CD4-positive, alpha-beta T cell treated with Interleukin-15 for 4 hours (primary cell): ENCODE measurements around the gene ST3GAL5.
"Not testable (repeated sequence)": the region's sequence is repeated elsewhere in the genome, so short reads cannot be mapped to it uniquely, and the experiment has no call there.

Experiments
- DNase-seq: peaks from one replicate; pipeline ENCODE4 v3.0.0-alpha.2; 2020; ENCODE audit warnings: low spot score

The ST3GAL5 gene

GRCh38 chr2:85888684-85889626 lies at the start of gene ST3GAL5:
Gene ST3GAL5 (minus strand): TSS chr2:85888990. CDS start chr2:85888905, 85 bp downstream.
- peak; percentile 91 for DNase-seq

DNA sequence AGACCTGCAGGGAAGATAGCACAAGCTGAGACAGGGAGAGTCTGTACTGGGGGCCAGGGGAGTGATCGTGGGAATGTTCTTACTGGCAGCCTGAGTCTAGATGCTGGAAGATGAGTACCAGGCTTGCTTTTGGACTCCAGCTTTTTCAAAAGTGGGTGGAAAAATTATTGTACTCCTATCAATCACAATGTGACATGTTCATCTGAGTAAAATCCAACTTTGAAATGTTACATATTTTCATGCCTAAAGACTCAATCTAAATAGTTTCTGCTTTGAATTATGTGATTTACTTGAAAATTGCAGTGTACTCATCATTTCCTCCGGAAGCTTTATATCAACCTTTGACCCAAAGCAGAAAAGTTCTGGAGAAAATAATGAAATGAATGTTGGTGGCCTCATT lies 49.7 kb upstream of the ST3GAL5 start:
- DNase-seq: no peak

DNA sequence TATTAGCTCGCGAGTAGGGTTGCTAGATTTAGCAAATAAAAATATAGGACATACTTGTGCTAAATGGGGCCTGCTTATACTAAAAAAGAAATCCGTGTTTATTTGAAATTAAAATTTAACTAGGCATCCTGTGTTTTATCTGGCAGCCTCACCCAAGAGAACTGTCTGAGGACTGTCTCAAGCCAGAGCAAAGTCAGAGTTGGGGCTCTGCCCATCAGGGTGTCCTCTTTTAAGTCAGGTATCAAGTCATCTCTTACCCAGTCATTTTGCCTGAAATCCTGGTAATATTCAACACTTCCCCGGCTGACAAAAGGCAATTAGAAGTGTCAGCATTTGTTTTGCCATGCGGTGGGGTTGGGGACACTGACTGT lies 48.3 kb upstream of the ST3GAL5 start:
- no peak for DNase-seq

GRCh38 chr2:85936421-85937068 lies 47.8 kb upstream of the ST3GAL5 start:
- DNase-seq: no peak

DNA sequence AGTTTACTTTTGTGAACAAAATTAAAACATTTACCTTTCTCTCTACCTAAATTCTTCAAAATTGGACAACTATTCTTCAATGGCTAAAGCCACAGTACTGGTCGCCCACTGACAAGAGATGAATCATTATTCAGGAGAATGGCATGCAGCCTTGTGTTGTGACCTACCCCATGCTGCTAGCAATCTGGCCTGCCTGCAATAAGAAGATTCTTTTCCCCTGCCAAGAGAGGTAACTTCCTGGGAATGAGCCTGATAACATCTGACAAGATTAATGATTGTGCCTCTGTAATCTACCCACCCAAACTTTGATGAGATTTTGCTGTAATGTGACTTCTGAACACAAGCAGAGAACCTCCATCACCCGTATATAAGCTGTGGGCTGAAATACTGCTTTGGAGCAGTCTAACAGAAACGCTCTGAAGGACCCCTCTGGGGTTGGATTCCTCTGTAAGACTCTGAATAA lies 47.0 kb upstream of the ST3GAL5 start:
- DNase-seq: no peak

DNA sequence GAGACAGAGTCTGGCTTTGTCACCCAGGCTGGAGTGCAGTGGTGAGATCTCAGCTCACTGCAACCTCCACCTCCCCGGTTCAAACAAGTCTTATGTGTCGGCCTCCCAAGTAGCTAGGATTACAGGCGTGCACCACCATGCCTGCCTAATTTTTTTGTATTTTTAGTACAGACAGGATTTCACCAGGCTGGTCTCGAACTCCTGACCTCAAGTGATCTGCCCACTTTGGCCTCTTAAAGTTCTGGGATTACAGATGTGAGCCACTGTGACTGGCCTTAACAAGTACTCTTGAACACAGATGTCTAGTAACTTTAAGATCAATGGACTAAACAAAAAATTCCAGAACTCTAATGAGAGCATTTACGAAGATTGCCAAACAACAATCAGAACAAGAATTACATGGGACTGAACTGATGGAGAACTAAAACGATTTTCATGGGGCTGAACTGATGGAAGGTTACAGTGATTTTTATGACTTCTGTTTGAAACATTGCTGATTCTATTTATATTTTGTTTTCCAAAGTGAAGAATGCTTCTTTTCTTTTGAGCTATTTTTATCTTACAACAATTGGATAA lies 46.5 kb upstream of the ST3GAL5 start:
- no peak for DNase-seq

- no peak for DNase-seq
These were observed 45.2 kb upstream of the ST3GAL5 start for GRCh38 chr2:85933753-85934594.

DNA sequence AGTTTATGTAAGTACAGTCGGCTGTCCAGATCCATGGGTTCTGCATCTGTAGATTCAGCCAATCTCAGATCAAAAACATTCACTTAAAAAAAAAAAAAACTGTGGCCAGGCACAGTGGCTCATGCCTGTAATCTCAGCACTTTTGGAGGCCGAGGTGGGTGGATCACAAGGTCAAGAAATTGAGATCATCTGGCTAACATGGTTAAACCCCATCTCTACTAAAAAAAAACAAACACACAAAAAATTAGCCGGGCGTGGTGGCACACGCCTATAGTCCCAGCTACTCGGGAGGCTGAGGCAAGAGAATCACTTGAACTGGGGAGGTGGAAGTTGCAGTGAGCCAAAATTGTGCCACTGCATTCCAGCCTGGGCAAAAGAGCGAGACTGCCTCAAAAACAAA lies 42.4 kb upstream of the ST3GAL5 start:
- DNase-seq: not testable (repeated sequence)

GRCh38 chr2:85930129-85931124 lies 41.6 kb upstream of the ST3GAL5 start:
- no peak for DNase-seq

- no peak for DNase-seq
These were observed 40.6 kb upstream of the ST3GAL5 start for GRCh38 chr2:85929096-85930050.

- DNase-seq: no peak
These were observed 38.3 kb upstream of the ST3GAL5 start for GRCh38 chr2:85926931-85927661.

DNA sequence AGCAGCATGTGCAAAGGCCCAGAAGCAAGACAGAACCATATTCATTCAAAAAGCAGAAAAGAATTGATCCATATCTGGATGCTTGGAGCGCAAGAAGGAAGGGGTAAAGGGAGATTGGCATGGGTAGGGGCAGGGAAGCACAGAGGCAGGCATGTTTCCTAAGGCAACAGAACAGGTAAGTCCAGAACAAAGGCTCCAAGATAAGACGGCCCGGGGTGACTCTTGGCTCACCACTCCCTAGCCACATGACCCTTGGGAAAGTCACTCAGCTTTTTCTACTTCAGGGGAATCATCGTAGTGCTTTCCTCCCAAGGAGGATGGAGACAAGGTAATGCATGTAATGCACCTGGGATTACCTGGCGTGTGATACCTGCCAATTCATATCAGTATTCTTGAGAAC lies 37.7 kb upstream of the ST3GAL5 start:
- DNase-seq: no peak

- DNase-seq: no peak
These were observed 36.5 kb upstream of the ST3GAL5 start for GRCh38 chr2:85925216-85925671.

DNA sequence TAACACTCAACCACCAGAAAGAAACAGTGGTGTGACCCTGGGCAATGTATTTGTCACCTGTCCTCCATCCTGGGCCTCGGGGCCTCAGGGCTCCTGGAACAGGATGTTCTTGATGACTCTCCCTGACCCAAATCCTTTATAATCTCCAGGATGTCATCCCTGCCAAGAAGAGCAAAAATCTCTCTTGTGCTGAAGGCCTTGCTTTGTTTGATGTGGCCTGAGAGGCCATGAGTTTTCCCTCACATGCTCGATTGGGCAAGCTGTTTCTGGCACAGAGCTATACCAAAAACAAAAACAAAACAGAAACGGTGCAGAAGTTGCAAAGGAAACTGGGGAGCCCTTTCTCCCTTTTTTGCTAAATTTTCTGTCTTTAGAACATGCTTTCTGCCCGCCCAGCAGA lies 35.7 kb upstream of the ST3GAL5 start:
- DNase-seq: no peak

DNA sequence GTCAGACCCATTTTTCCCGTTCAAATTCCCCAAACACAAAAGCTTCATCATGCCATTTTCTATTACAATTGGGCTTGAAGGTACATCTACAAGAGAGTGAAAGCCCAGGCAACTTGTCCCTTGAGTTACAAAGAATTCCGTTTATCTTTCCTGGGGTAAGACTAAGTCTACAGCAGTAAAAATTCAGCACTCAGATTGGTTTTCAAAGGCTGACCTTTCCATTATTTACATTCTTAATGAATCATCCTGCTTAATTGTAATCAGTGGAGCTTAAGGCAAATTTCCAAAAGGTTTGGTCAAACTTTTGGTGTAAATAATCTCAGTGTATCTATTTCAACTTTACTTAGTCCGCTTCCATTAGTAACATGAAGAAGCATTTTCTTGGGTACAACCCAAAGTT lies 33.4 kb upstream of the ST3GAL5 start:
- no peak for DNase-seq

DNA sequence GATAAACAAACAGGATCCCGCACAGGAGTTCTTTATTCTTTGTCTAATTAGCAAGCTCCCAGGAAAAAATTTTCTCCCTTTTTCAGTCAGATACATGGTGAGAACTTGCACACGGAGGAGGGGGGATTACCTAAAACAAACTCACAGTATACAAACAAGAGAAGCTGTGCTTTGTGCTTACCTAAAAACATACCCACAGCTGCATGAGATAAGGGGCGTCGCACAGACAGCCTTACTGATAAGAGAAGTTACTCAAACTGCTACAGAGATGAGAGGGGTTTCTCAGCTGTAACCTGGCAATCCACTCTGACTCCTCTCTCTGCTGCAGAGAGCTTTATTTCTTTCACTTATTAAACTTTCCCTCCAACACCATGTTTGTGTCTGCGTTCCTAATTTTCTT lies 32.9 kb upstream of the ST3GAL5 start:
- DNase-seq: no peak

- no peak for DNase-seq
These were observed 32.2 kb upstream of the ST3GAL5 start for GRCh38 chr2:85920810-85921545.
